Stimulated activated CD8-positive, alpha-beta memory T cell treated with anti-CD3 and anti-CD28 coated beads, Interleukin-4, amount 100 ng/mL, for 4 hours (primary cell): ENCODE results near the gene SLC27A1.
"Not testable (repeated sequence)": the region's sequence is repeated elsewhere in the genome, so short reads cannot be mapped to it uniquely, and the experiment has no call there.

Experiments
- DNase-seq, 2 donors: peaks; one replicate each; pipeline ENCODE4 v3.0.0-alpha.2; 2020; ENCODE audit warnings: low read depth in 2 of 2, low spot score in 1 of 2

Gene SLC27A1

DNA sequence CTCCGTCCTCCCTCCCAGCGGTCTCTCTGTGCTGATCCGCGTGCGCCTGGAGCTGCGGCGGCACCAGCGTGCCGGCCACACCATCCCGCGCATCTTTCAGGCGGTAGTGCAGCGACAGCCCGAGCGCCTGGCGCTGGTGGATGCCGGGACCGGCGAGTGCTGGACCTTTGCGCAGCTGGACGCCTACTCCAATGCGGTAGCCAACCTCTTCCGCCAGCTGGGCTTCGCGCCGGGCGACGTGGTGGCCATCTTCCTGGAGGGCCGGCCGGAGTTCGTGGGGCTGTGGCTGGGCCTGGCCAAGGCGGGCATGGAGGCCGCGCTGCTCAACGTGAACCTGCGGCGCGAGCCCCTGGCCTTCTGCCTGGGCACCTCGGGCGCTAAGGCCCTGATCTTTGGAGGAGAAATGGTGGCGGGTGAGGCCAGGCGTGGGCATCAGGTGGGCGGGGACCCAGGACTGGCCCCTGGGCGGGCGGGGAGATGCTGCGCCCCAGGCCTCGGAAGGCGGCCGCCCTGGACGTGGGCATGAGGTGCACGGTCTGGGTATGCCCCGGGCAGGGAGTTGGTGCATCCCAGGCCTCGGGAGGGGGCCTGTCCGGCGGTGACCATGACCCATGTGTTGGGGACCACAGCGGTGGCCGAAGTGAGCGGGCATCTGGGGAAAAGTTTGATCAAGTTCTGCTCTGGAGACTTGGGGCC is 16.4 kb downstream of the SLC27A1 start:
- no peak for DNase-seq

DNA sequence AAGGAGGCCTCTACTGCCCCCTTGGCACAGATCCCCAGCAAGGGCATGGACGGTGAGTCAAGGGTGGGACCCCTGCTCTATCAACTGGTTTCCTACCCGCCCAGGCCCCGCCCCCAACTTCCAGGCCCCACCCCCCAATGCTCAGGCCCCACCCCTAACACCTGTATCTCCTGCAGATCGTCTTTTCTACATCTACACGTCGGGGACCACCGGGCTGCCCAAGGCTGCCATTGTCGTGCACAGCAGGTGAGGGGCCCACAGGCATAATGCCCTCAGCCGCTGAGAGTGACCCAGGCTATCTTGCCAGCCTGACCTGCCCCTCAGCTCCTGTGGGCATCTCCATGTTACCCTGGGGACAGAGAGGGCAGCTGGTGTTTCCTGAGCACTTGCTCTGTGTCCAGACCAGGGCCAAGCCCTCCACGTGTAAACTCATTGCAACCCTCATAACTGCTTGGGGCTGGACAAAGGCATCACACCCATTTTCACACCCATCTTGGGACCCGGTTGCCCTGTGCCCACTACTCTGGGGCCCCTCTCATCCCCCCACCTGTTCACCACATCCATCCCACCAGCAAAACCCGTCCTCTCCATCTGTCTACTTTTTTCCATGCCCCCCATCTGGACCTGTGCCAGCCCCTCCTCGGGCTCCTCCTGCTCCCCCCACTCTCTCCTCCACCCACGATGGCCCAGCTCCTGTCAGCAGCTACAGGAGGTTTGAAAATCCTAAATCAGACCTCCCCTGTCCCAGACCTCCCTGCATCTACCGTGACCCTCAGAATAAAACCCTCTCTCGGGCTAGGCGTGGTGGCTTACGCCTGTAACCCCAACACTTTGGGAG is 17.2 kb downstream of the SLC27A1 start:
- DNase-seq = no peak

DNA sequence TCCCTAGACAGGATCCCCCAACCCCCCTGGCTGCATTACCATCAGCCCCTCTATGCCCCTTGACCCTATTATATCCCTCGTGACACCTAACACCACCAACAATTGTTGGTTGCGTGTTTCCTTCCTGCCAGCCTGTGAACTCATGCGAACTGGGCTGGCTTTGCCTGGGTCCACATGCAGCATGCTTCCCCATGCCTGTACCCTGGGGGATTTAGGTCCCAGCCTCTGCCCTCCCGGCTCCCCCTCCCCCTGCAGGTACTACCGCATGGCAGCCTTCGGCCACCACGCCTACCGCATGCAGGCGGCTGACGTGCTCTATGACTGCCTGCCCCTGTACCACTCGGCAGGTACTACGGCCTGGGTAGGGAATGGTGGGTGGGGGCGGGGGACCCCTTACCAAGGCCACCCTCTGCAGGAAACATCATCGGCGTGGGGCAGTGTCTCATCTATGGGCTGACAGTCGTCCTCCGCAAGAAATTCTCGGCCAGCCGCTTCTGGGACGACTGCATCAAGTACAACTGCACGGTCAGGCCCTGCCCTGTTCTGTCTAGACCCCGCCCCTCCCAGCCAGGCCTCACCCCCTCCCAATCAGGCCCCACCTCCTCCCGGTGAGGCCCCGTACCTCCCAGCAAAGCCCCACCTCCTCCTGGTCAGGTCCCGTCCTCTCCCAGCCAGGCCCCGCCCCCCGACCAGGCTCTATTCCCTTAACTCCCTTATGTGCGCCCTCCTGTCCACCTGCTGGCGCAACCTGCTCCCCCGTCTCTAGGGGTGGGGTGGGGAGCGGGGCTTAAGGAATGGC is 18.5 kb downstream of the SLC27A1 start:
- peak; percentile 45 to 64 for DNase-seq

DNA sequence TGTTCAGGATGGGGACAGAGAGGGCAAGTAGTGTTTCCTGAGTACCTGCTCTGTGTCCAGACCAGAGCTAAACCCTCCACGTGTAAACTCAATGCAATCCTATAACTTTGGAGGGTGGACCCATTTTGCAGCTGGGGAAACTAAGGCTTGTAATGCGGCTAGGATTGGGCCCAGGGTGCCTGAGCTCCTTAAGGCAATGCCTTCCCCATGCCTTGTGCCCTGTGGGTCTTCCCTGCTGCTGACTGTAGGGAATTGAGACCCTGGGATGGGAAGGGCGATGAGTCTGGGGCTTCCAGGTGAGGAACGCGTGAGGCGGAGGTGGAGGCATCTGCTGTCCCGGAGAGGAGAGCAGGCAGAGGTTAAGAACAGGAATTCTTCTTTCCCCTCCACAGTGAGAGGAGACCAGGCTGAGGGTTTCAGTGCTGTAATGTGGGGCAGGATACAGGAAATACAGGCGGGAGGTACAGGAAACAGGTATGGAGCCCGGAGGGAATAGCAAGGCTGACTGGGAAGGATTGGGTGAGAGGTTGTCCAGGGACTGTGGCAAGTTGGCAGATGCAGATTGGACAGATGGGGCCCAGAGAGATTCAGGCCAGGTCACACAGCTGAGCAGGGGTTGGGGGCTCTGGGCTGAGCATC is 19.2 kb downstream of the SLC27A1 start:
- DNase-seq = no peak

DNA sequence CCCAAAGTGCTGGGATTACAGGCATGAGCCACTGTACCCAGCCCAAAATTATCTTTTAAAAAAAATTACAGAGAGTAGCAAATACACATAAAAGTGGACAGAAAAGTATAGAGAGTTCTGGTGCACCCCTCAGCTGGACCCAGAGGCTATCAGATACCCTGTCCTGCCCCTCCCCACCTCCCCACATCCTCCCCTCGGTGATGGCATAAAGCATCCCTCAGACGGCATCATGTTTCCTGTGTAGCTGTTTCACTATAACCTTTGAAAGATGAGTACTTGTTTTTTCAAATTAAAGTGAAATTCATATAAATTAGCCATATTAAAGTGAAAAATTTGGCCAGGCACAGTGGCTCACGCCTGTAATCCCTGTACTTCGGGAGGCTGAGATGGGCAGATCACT is 20.1 kb downstream of the SLC27A1 start:
- no peak for DNase-seq

DNA sequence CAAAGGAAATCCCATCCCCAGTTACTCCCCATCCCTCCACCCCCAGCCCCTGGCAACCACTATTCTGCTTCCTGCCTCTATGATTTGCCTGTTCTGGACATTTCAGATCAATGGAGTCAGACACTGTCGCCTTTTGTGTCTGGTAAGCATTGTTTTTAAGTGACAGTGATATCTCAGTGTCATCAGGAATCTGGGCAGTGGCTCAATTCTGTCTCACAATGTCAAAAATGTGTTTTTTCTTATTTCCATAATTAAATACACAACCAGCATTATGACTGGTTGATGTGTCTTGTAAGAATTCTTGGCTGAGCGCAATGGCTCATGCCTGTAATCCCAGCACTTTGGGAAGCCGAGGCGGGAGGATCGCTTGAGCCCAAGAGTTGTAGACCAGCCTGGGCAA is 21.0 kb downstream of the SLC27A1 start:
- DNase-seq = no peak

DNA sequence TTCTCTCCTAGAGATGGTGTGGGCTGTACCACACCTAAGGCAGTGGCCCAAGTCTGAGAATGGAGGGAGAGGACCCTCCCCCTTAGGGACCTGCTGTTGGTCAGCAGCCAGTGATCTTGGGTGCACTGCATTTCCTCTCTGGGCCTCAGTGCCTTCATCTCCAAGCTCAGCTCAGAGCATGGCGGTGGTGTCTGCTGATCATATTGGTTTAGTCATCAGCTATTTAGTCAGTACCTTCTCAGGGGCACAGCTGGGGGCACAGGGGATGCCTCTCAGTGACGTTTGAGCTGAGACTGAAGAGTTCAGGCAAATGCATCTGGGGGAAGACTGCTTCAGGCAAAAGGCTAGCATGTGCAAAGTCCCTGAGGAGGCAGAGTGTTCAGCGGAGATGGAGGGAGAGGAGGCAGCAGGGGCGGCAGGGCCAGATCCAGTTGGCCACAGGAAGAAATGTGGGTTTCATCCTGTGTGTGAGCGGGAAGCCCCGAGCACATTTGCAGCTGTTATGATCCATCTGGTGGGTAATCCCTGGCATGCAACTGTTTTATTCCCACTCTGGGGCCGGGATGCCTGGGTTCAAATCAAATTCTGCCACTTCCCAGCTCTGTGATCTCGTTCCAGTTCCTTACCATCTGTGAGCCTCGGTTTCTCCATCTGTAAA is 25.4 kb downstream of the SLC27A1 start:
- DNase-seq = no peak

DNA sequence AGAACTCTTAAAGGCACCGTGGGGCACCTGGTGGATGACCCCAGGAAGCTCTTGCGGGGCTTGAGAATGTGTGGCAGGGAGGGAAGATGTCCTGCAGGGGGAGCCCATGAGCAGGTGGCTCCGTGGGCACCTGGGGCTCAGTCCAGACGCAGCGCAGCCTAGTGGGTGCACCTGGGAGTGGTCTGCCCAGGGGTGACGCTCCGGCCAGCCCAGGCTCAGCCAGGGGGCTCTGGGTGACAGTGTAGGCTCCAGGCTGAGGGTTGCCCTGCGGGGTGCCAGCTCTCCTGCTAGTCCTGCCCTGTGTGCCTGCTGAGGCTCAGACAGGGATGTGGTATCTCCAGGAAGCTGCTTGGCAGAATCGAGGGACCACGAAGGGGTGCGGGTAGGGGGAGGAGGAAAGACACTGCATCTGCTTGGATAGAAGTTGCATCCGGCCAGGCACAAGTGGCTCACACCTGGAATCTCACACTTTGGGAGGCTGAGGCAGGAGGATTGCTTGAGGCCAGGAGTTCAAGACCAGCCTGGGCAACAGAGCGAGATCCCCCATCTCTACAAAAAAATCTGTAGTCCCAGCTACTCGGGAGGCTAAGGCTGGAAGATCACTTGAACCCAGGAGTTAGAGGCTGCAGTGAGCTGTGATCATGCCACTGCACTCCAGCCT is 26.1 kb downstream of the SLC27A1 start:
- peak; percentile 57 to 59 for DNase-seq

DNA sequence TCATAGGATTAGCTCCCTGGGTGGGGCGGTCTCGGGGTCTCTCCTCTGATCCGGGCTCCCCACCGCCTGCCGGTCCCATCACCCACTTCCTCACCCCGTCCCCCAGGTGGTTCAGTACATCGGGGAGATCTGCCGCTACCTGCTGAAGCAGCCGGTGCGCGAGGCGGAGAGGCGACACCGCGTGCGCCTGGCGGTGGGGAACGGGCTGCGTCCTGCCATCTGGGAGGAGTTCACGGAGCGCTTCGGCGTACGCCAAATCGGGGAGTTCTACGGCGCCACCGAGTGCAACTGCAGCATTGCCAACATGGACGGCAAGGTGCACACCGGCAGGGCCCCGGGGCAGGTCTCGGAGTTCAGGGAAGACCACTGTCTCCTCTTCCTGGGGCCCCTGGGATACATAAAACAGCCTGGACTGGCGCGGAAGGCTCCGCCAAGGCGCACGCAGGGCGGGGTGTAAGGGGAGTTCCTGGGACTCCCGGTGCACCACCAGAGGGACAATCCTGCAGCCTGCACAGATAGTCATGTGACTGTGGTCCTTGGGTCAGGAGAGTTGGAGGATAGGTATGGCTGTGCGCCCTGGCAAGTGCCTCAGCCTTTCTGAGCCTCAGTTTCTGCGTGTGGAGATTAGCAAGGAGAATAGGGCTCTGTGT is 26.9 kb downstream of the SLC27A1 start:
- no peak for DNase-seq

DNA sequence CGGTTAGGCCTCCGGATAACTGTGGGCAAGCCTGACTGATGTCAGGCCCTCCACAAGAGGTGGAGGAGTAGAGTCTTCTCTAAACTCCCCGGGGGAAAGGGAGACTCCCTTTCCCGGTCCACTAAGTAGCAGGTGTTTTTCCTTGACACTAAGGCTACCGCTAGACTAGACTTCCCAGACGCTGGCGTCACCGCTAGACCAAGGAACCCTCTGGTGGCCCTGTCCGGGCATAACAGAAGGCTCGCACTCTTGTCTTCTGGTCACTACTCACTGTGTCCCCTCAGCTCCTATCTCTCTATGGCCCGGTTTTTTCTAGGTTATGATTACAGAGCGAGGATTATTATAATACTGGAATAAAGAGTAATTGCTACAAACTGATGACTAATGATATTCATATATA is 28.7 kb downstream of the SLC27A1 start:
- DNase-seq = not testable (repeated sequence)

DNA sequence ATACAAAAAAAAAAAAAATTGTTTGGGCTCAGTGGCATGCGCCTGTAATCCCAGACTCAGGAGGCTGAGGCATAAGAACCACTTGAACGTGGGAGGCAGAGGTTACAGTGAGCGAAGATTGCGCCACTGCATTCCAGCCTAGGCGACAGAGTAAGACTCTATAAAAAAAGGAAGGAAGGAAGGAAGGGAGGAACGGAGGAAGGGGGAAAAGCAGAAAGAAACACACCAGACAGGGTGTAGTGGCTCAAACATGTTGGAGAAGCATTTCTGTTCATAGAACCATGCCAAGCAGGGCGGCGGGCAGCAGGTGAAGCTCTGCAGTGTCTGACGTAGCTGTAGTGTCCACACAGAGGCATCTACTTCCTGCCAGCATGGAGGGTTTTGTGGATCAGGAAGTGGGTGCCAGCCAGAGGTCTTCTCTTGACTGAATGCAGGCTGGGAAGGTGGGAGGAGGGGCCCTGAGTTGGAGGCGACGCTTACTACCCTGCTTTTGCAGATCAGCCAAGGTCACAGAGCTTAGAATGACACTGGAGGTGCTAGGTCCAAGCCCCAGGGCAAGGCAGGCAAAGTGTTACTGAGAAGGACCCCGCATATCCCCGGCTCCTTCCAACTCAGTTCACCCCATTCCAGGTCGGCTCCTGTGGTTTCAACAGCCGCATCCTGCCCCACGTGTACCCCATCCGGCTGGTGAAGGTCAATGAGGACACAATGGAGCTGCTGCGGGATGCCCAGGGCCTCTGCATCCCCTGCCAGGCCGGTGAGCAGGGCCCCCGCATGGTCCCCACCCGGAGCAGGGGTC is 29.5 kb downstream of the SLC27A1 start:
- no peak for DNase-seq

DNA sequence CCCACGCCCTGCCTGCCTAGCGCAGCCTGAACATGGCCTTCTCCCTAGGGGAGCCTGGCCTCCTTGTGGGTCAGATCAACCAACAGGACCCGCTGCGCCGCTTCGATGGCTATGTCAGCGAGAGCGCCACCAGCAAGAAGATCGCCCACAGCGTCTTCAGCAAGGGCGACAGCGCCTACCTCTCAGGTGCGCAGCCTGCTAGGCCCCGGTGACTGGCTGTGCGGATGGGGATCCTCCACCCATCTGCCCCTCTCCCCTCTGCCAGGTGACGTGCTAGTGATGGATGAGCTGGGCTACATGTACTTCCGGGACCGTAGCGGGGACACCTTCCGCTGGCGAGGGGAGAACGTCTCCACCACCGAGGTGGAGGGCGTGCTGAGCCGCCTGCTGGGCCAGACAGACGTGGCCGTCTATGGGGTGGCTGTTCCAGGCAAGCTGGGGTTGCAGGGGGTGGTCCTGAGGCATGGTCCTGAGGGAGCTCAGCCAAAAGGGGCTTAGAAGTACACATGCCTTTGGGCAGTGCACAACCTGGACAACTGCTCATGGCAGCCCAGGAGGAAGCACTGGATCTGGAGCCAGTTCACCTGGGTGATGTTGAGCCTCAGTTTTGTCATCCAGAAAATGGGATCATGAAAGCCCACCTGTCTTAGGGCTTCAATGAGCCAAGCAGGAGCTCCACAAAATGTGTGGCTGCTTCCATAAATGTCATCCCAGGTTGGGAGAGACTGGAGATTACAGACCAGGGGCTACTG is 30.3 kb downstream of the SLC27A1 start:
- DNase-seq = no peak

DNA sequence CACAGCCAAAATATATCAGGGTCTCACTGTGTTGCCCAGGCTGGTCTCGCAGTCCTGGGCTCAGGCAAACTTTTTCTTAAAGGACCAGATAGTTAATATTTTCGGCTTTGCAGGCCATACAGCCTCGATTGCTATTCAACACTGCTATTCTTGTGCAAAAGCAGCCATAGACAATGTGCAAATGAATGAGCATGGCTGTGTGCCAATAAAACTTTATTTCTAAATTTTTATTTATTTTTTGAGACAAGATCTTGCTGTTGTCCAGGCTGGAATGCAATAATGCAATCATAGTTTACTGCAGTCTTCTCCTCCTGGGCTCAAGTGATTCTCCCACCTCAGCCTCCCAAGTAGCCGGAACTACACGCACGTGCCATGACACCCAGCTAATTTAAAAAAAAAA is 32.9 kb downstream of the SLC27A1 start:
- no peak for DNase-seq

DNA sequence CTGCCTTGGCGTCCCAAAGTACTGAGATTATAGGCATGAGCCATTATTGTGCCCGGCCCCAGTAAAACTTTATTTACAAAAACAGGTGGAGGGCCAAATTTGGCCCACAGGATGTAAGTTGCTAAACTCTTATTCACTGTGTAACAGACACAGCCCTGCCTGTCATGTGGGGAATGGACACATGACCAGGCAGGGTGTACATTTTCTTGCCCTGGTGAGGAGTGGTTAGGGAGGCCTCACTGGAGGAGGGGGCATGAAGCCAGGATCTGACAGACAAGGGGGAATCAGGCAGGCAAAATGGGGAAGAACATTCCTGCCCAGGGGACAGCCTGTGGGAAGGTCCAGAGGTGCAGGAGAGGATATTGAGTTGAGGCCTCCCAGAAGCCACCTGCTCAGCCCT is 33.7 kb downstream of the SLC27A1 start:
- no peak for DNase-seq

DNA sequence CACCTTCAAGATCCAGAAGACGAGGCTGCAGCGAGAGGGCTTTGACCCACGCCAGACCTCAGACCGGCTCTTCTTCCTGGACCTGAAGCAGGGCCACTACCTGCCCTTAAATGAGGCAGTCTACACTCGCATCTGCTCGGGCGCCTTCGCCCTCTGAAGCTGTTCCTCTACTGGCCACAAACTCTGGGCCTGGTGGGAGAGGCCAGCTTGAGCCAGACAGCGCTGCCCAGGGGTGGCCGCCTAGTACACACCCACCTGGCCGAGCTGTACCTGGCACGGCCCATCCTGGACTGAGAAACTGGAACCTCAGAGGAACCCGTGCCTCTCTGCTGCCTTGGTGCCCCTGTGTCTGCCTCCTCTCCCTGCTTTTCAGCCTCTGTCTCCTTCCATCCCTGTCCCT is 34.1 kb downstream of the SLC27A1 start:
- DNase-seq = no peak

DNA sequence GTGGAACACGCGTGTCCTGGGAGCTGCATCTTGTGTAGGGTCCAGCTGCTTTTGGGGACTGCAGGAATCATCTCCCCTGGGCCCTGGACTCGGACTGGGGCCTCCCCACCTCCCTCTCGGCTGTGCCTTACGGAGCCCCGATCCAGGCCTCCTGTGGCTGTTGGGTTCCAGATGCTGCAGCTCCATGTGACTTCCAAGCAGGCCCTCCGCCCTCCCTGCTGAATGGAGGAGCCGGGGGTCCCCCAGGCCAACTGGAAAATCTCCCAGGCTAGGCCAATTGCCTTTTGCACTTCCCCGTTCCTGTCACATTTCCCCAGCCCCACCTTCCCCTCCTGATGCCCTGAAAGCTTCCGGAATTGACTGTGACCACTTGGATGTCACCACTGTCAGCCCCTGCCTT is 34.9 kb downstream of the SLC27A1 start:
- no peak for DNase-seq

DNA sequence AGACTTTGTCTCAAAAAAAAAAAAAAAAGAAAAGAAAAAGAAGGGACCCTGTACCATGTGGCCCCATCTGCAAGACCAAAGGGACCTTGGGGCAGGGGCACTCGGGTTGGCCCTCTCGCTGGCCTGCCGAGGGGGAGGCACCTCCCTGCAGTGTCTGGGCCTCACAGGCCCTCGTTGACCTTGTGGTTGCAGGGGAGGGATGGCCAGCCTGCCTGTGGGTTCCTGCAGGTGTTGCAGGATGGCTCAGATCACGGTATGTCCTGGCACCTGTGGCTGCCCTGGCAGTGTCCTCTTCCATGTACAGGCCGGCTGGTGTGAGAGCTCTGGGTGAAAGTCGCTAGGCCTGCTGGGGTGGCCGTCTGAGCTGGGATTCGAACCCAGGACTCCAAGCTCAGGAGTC is 36.4 kb downstream of the SLC27A1 start:
- no peak for DNase-seq

DNA sequence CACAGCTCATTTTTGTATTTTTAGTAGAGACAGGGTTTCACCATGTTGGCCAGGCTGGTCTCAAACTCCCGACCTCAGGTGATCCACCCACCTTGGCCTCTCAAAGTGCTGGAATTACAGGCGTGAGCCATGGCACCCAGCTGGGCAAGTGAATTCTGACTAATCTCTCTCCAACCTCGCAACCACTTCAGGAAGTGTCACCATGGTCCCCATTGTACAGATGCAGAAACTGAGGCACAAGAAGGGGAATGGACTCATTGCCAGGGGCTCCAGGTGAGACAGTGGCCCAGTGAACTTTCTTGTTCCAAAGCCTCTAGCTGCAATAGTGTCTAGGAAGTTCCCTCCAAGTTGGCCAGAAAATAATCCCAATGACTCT is 38.2 kb downstream of the SLC27A1 start:
- not testable (repeated sequence) for DNase-seq
